ENCODE results near the gene NAV2.

Gene NAV2

GRCh38 chr11:19705936-19706335 lies 6.7 kb upstream of the NAV2 start (continued):
- TF ChIP-seq PATZ1 (CRISPR knock-in tag; IDR thresholded peaks at IDR 0.05; ENCODE audit: borderline replicate concordance), result no peak
- no peak for TF ChIP-seq ZFP3 (CRISPR knock-in tag; IDR thresholded peaks at IDR 0.05)
- no peak for TF ChIP-seq ZNF565 (CRISPR knock-in tag; conservative IDR thresholded peaks at IDR 0.05; ENCODE audit: low read depth)

- peak; percentile 43 for ATAC-seq
- TF ChIP-seq ZNF565 (CRISPR knock-in tag; conservative IDR thresholded peaks at IDR 0.05; ENCODE audit: low read depth), result no peak
- TF ChIP-seq TSHZ2 (CRISPR knock-in tag; IDR thresholded peaks at IDR 0.05), result 0 out of 2 replicates have a peak, but pooled peaks have one; percentile 11
Observed at GRCh38 chr11:19711911-19712280, 741 bp upstream of the NAV2 start.

- TF ChIP-seq ZFP30 (CRISPR knock-in tag; IDR thresholded peaks at IDR 0.05) (no peak), CREB5 (CRISPR knock-in tag; IDR thresholded peaks at IDR 0.05; ENCODE audit: low read depth) (no peak), CSRNP3 (CRISPR knock-in tag; IDR thresholded peaks at IDR 0.05) (no peak)
- no peak for ATAC-seq
Observed at GRCh38 chr11:19713196-19714021, 772 bp downstream of the NAV2 start.

GRCh38 chr11:19714022-19714386 lies 1.4 kb downstream of the NAV2 start:
- peak; percentile 10; the same call in 2 of the 3 replicates for ATAC-seq
- no peak for TF ChIP-seq OSR1 (CRISPR knock-in tag; IDR thresholded peaks at IDR 0.05)
- no peak for TF ChIP-seq ZNF70 (CRISPR knock-in tag; IDR thresholded peaks at IDR 0.05)
- no peak for TF ChIP-seq PATZ1 (CRISPR knock-in tag; IDR thresholded peaks at IDR 0.05; ENCODE audit: borderline replicate concordance)
- no peak for TF ChIP-seq GLIS3 (CRISPR knock-in tag; IDR thresholded peaks at IDR 0.05)
- TF ChIP-seq PPARA (CRISPR knock-in tag; IDR thresholded peaks at IDR 0.05; ENCODE audit: borderline replicate concordance), result no peak
- no peak for TF ChIP-seq TSHZ2 (CRISPR knock-in tag; IDR thresholded peaks at IDR 0.05)
- TF ChIP-seq ZNF565 (CRISPR knock-in tag; conservative IDR thresholded peaks at IDR 0.05; ENCODE audit: low read depth), result no peak
- TF ChIP-seq CSRNP3 (CRISPR knock-in tag; IDR thresholded peaks at IDR 0.05), result no peak
- no peak for TF ChIP-seq ZFP3 (CRISPR knock-in tag; IDR thresholded peaks at IDR 0.05)
- TF ChIP-seq ESRRG (CRISPR knock-in tag; IDR thresholded peaks at IDR 0.05), result no peak
- no peak for TF ChIP-seq POU6F1 (CRISPR knock-in tag; IDR thresholded peaks at IDR 0.05; ENCODE audit: borderline replicate concordance, low read depth)
- no peak for TF ChIP-seq CSDC2 (CRISPR knock-in tag; IDR thresholded peaks at IDR 0.05)
- no peak for TF ChIP-seq TOX (CRISPR knock-in tag; IDR thresholded peaks at IDR 0.05; ENCODE audit: borderline replicate concordance)
- no peak for TF ChIP-seq RARB (CRISPR knock-in tag; IDR thresholded peaks at IDR 0.05)
- no peak for TF ChIP-seq ZFP30 (CRISPR knock-in tag; IDR thresholded peaks at IDR 0.05)

All from SK-N-SH treated with all-trans-retinoic acid at 6 μM for 48 hours (cell line).